Stimulated activated CD4-positive, alpha-beta T cell treated with anti-CD3 and anti-CD28 coated beads, TNF-alpha, amount 100 ng/mL, for 4 hours (primary cell): ENCODE results near the gene PPP1R12B.
"Not testable (repeated sequence)": the region's sequence is repeated elsewhere in the genome, so short reads cannot be mapped to it uniquely, and the experiment has no call there.

Experiments
- DNase-seq, 3 experiments: peaks; one replicate each; pipeline ENCODE4 v3.0.0-alpha.2; 2020; ENCODE audit warnings: low read depth in 3 of 3

The PPP1R12B gene

GRCh38 chr1:202584707-202585589, 236.4 kb downstream of the PPP1R12B start:
- no peak for DNase-seq

GRCh38 chr1:202585590-202585933, 237.1 kb downstream of the PPP1R12B start:
- no peak for DNase-seq

GRCh38 chr1:202586018-202586821, 237.7 kb downstream of the PPP1R12B start:
- no peak for DNase-seq

- DNase-seq, result no peak
Observed at GRCh38 chr1:202586871-202587270, 238.4 kb downstream of the PPP1R12B start.

GRCh38 chr1:202587859-202588485, 239.5 kb downstream of the PPP1R12B start:
- no peak for DNase-seq

- no peak for DNase-seq
Observed at GRCh38 chr1:202588503-202589189, 240.1 kb downstream of the PPP1R12B start.

- DNase-seq, result no peak
Observed at GRCh38 chr1:202589190-202589930, 240.9 kb downstream of the PPP1R12B start.

GRCh38 chr1:202590126-202590525, 241.6 kb downstream of the PPP1R12B start:
- DNase-seq, result no peak

GRCh38 chr1:202590975-202591411, 242.5 kb downstream of the PPP1R12B start:
- no peak for DNase-seq

- no peak for DNase-seq
Observed at GRCh38 chr1:202591515-202591914, 243.0 kb downstream of the PPP1R12B start.

- no peak for DNase-seq
Observed at GRCh38 chr1:202592146-202592545, 243.6 kb downstream of the PPP1R12B start.

- DNase-seq, result no peak
Observed at GRCh38 chr1:202593845-202594244, 245.3 kb downstream of the PPP1R12B start.

GRCh38 chr1:202596638-202597037, 248.1 kb downstream of the PPP1R12B start:
- no peak for DNase-seq

GRCh38 chr1:202597090-202597761, 248.7 kb downstream of the PPP1R12B start:
- DNase-seq, result no peak

- DNase-seq, result no peak
Observed at GRCh38 chr1:202599669-202600431, 251.4 kb downstream of the PPP1R12B start.

GRCh38 chr1:202600432-202601041, 252.0 kb downstream of the PPP1R12B start:
- DNase-seq, result no peak

- DNase-seq, result no peak
Observed at GRCh38 chr1:202603435-202603834, 254.9 kb downstream of the PPP1R12B start.

GRCh38 chr1:202605515-202605914, 257.0 kb downstream of the PPP1R12B start:
- no peak for DNase-seq

- not testable (repeated sequence) for DNase-seq
Observed at GRCh38 chr1:202612036-202612435, 263.5 kb downstream of the PPP1R12B start.
